Nephron (organoid): ENCODE measurements around the gene TBC1D10B.

Experiments used
- H3K27ac Mint-ChIP-seq, 3 experiments: 2 replicates each; pipeline ENCODE4 v1.8.0; 2020; ENCODE audit warnings: mixed read lengths in 3 of 3, mild to moderate bottlenecking in 2 of 3, moderate library complexity in 1 of 3
- H3K27me3 Mint-ChIP-seq: 2 replicates; pipeline ENCODE4 v1.8.0; 2021; ENCODE audit warnings: low read depth, mild to moderate bottlenecking, moderate library complexity, mixed read lengths
- H3K36me3 Mint-ChIP-seq: 2 replicates; pipeline ENCODE4 v1.8.0; 2020; ENCODE audit warnings: low read depth, mixed read lengths
- H3K4me1 Mint-ChIP-seq: 2 replicates; pipeline ENCODE4 v1.8.0; 2020; ENCODE audit warnings: mixed read lengths
- H3K4me3 Mint-ChIP-seq, 3 experiments: 2 replicates each; pipeline ENCODE4 v1.8.0; 2020; ENCODE audit warnings: mild to moderate bottlenecking in 3 of 3, mixed read lengths in 3 of 3, moderate library complexity in 2 of 3
- H3K9me3 Mint-ChIP-seq: 2 replicates; pipeline ENCODE4 v1.8.0; 2020; ENCODE audit warnings: mixed read lengths
- TF ChIP-seq, protein P1 (sequence below), 3 experiments: fragments of 200-600 bp; sonication (generic); IDR thresholded peaks; one replicate each; pipeline ENCODE4 v1.5.0; 2021; ENCODE audit warnings: antibody characterized with exemption in 3 of 3; ENCODE audit not compliant: unreplicated experiment in 3 of 3

The TBC1D10B gene

DNA sequence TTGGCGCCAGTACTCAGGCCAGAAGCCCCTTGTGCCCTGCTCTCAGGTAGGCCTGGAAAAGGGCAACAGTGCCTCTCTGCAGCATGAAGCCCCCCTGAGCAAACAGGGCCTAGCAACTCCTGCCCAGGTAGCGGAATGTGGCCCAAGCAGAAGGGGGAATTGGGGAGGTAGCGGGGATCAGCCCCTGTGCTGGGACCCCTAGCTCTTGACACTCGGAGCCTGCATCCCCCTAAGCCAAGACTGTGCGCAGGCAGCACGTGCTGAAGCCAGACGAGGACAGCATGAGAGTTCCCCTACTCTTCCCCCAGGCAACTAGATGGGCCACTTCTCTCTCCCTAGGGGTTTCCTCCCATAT lies 14.4 kb downstream of the TBC1D10B start:
- peaks cover 22% of the 10 kb centered on the region for H3K4me1 Mint-ChIP-seq
- peak overlapping the region; percentile 97 to 100 (median 99) for H3K27ac Mint-ChIP-seq
- H3K27me3 Mint-ChIP-seq: no peaks in the 10 kb centered on the region
- no peaks in the 10 kb centered on the region for H3K9me3 Mint-ChIP-seq
- H3K4me3 Mint-ChIP-seq: peak overlapping the region; percentile 91 to 96 (median 94)
- TF ChIP-seq, protein P1, sequence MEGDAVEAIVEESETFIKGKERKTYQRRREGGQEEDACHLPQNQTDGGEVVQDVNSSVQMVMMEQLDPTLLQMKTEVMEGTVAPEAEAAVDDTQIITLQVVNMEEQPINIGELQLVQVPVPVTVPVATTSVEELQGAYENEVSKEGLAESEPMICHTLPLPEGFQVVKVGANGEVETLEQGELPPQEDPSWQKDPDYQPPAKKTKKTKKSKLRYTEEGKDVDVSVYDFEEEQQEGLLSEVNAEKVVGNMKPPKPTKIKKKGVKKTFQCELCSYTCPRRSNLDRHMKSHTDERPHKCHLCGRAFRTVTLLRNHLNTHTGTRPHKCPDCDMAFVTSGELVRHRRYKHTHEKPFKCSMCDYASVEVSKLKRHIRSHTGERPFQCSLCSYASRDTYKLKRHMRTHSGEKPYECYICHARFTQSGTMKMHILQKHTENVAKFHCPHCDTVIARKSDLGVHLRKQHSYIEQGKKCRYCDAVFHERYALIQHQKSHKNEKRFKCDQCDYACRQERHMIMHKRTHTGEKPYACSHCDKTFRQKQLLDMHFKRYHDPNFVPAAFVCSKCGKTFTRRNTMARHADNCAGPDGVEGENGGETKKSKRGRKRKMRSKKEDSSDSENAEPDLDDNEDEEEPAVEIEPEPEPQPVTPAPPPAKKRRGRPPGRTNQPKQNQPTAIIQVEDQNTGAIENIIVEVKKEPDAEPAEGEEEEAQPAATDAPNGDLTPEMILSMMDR (IDR thresholded peaks at IDR 0.05; ENCODE audit: unreplicated experiment in 3 of 3): no peak
- peaks cover 44% of the 10 kb centered on the region for H3K36me3 Mint-ChIP-seq

DNA sequence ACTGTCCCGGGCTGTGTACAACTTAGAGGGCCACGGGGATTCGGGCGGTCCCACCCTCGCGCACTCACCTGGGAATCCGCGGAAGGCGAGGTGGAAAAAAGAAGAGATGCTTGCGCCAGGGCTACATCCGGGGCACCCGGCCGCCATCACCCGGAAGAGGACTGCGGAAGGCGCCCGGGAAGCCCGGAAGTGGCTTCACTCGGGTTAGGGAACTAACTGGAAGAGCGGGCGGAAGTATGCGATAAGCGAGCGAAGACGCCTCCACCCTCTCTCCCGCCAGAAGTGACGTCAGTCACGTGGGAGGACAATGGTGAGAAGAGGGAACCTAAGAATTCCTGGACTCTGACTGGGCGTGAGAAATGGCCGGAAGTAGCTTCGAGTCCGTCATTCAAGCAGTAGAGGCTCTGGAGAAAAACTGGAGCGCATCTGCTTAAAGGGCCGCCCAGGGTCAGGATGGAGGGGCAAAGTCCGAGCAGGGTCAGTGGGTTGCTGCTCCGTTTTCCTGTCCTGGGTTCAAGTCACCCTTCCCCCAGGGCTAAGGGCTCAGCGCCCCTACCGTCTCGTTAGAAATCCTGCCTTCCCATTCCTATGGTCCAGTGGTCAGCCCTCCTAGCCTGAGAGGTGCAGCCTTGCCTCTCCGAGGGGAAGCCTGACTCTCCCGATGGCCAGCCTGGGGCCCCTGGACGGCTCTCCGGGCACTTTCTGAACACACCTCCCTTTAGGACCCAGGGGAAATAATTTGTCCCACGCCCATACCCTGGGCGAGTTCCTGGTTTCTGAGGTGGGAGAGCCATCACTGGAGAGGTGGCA lies 14.9 kb downstream of the TBC1D10B start, which contains the start of gene CD2BP2:
Gene CD2BP2, minus strand, starts transcription at position 165 of the 810 bp plus-strand sequence. CDS start 627 bp downstream, outside the sequence.
- peak within 1 kb of the TSS; percentile 97 to 100 (median 99) for H3K27ac Mint-ChIP-seq
- TF ChIP-seq, protein P1 (IDR thresholded peaks at IDR 0.05; ENCODE audit: unreplicated experiment in 3 of 3): no peak
- peaks cover 25% of the 10 kb centered on the region for H3K4me1 Mint-ChIP-seq
- H3K36me3 Mint-ChIP-seq: peaks cover 42% of the 10 kb centered on the region
- H3K4me3 Mint-ChIP-seq: peak within 1 kb of the TSS; percentile 91 to 96 (median 94)
- no peaks in the 10 kb centered on the region for H3K27me3 Mint-ChIP-seq
- H3K9me3 Mint-ChIP-seq: no peaks in the 10 kb centered on the region

DNA sequence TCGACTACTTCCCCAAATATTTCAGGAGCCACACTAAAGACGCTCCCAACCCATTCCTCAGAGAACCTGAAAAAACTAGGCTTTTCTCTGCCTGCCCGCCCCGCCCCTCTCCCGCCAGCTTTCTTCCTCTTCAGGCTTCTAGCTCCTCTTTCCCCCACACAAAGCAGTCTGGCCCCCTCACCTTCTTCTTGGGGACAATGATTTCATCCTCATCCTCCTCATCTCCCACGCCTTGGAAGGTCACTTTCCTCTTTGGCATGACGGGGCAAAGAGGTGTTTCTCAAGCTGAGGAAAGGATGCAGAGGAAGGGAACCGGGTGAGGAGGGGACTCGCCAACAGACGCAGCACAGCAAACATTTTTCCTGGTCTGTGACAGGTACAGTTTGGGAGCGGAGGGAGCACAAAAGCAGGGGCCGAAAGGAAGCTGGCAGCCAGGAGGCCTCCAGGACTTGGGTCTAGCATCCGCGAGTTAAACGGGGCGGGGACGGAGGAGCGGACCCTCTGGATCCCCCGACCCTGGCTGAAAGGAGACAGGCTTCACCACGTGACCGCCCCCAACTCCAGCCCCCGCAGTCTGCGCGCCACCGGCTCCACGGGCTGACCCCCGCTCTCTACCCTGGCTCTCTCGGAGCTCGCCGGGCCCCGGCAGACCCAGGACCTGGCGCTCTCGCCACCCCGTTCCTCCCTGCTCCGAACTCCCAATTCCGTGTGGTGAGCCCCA lies 15.7 kb downstream of the TBC1D10B start:
- Mint-ChIP-seq H3K4me1 (peaks cover 27% of the 10 kb centered on the region), H3K36me3 (peaks cover 45% of the 10 kb centered on the region), H3K9me3 (no peaks in the 10 kb centered on the region), H3K27me3 (no peaks in the 10 kb centered on the region), H3K27ac (peak overlapping the region; percentile 97 to 100 (median 99)), H3K4me3 (peak overlapping the region; percentile 91 to 96 (median 94))
- TF ChIP-seq, protein P1 (IDR thresholded peaks at IDR 0.05; ENCODE audit: unreplicated experiment in 3 of 3): no peak

DNA sequence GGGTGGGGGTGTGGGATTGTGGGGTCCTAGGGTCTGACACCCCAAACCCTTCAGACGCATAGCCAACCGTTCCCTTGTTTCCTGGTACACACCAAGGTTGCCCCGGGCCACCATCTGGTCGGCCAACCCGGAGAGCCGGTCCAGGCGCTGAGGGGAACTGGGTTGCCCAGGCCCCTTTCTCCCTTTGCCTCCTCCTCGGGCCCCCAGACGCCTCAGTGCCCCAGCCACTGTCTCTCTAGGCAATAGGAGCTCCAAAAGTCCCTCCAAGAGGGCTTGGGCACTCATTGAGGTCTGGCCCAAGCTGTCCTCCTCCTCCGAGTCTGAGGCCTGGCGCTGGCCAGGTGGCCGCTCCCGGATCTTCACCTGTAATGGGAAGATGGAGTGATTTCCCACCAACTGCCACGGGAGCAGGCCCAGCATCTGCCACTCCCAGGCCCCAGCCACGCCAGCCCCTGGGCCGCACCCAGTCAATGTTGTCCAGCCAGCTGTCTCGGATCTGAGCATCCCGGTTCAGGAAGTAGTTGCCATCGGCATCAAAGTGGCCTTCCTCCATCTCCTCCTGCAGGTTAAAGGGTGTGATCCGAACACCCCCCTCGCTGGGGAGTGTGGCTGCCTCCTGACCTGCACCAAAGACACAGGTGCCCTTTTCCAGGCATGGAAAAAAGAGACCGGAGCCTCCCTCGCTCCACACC lies 16.7 kb downstream of the TBC1D10B start:
- Mint-ChIP-seq H3K36me3 (peaks cover 48% of the 10 kb centered on the region), H3K27ac (no peak overlapping the region), H3K9me3 (no peaks in the 10 kb centered on the region), H3K27me3 (no peaks in the 10 kb centered on the region), H3K4me1 (peaks cover 27% of the 10 kb centered on the region), H3K4me3 (peak overlapping the region; percentile 91 to 96 (median 94))
- TF ChIP-seq, protein P1 (IDR thresholded peaks at IDR 0.05; ENCODE audit: unreplicated experiment in 3 of 3): no peak

GRCh38 chr16:30352488-30353401 lies 17.5 kb downstream of the TBC1D10B start:
- Mint-ChIP-seq H3K36me3 (peaks cover 48% of the 10 kb centered on the region), H3K4me1 (peaks cover 27% of the 10 kb centered on the region), H3K27ac (peak overlapping the region in 1 of 3 experiments; percentile 41), H3K9me3 (no peaks in the 10 kb centered on the region), H3K4me3 (peak overlapping the region; percentile 71 to 84 (median 80)), H3K27me3 (no peaks in the 10 kb centered on the region)
- TF ChIP-seq, protein P1 (IDR thresholded peaks at IDR 0.05; ENCODE audit: unreplicated experiment in 3 of 3): peak in 1 of 3 experiments; percentile 20
